ENCODE results near the gene ARMC2. TPM values are rescaled to one million over a fixed set of nuclear protein-coding genes. Genes with fewer than 3 reads are reported as not detected.

The ARMC2 gene
- polyA plus RNA-seq, 3 donors = 1.7 to 7.4 (median 3.5) TPM

DNA sequence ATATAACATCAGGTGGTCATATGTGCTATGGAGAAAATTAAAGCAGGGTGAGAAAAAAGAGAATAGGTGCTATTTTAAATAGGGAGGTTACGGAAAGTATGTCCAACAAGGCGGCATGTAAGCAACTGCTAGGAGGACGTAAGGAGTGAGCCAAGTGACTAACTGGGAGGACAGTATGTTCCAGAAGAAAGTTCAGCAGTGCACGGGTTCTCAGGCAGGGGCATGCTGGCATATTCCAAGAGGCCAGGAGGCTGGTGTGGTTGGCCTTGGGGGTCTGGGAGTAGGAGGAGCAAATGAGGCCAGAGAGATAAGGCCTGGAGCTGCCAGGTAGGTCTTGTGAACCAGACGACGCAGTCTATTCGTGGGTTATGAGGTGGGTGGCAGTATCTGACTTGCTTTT is 112.4 kb downstream of the ARMC2 start:
- Mint-ChIP-seq H3K4me1 (peaks cover 17% of the 10 kb centered on the region), H3K9me3 (no peaks in the 10 kb centered on the region), H3K27ac (no peak overlapping the region), H3K36me3 (no peaks in the 10 kb centered on the region), H3K27me3 (ENCODE audit: low read depth in 3 of 3) (peaks cover 0 to 3% (median 0%) of the 10 kb centered on the region in 3 donors), H3K4me3 (no peak overlapping the region)
- H3K4me1 ChIP-seq (ENCODE audit: control insufficient read depth in 1 of 2, insufficient read depth in 2 of 2, low read length in 2 of 2) = peaks cover 15 to 18% of the 10 kb centered on the region in 2 donors
- no peaks in the 10 kb centered on the region for H3K36me3 ChIP-seq (replicated peaks in 1 of 2; ENCODE audit: control insufficient read depth in 1 of 2, insufficient read depth in 2 of 2, low read length in 2 of 2)
- H3K79me2 ChIP-seq (ENCODE audit: insufficient read depth, low read length) = no peaks in the 10 kb centered on the region
- H3K27me3 ChIP-seq (ENCODE audit: control insufficient read depth in 2 of 2, insufficient read depth in 2 of 2, low read length in 2 of 2) = no peaks in the 10 kb centered on the region
- H4K20me1 ChIP-seq (ENCODE audit: insufficient read depth, low read length) = no peaks in the 10 kb centered on the region
- intact Hi-C loops (cut with micrococcal nuclease) = loop anchor here in 1 of 2 donors (10.0 kb wide), 1 partner anchor 66 kb away; no protein-coding TSS in a partner anchor
- no peak overlapping the region for H3K27ac ChIP-seq (ENCODE audit: low read depth in 1 of 2, low read length in 2 of 2)
- DNase-seq = no peak
- no peak overlapping the region for H3K4me2 ChIP-seq (replicated peaks; ENCODE audit: extremely low read depth, low read length, poor library complexity, severe bottlenecking)
- WGBS (ENCODE audit: insufficient coverage) = 92% methylated on average over 7 of the region's 7 CpGs
- TF ChIP-seq, protein P1, sequence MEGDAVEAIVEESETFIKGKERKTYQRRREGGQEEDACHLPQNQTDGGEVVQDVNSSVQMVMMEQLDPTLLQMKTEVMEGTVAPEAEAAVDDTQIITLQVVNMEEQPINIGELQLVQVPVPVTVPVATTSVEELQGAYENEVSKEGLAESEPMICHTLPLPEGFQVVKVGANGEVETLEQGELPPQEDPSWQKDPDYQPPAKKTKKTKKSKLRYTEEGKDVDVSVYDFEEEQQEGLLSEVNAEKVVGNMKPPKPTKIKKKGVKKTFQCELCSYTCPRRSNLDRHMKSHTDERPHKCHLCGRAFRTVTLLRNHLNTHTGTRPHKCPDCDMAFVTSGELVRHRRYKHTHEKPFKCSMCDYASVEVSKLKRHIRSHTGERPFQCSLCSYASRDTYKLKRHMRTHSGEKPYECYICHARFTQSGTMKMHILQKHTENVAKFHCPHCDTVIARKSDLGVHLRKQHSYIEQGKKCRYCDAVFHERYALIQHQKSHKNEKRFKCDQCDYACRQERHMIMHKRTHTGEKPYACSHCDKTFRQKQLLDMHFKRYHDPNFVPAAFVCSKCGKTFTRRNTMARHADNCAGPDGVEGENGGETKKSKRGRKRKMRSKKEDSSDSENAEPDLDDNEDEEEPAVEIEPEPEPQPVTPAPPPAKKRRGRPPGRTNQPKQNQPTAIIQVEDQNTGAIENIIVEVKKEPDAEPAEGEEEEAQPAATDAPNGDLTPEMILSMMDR (IDR thresholded peaks at IDR 0.05) = no peak
- H2AFZ ChIP-seq (ENCODE audit: insufficient read depth, low read depth, low read length, poor library complexity, severe bottlenecking) = no peak overlapping the region
- H3K9ac ChIP-seq (ENCODE audit: insufficient read depth, low read length, poor library complexity, severe bottlenecking) = no peak overlapping the region
- no peak overlapping the region for H3K4me3 ChIP-seq (replicated peaks in 1 of 3; ENCODE audit: low read depth in 2 of 3, low read length in 3 of 3)
- H3K9me3 ChIP-seq (replicated peaks in 1 of 2; ENCODE audit: control insufficient read depth in 1 of 2, insufficient read depth in 1 of 2, low read length in 2 of 2) = no peaks in the 10 kb centered on the region

DNA sequence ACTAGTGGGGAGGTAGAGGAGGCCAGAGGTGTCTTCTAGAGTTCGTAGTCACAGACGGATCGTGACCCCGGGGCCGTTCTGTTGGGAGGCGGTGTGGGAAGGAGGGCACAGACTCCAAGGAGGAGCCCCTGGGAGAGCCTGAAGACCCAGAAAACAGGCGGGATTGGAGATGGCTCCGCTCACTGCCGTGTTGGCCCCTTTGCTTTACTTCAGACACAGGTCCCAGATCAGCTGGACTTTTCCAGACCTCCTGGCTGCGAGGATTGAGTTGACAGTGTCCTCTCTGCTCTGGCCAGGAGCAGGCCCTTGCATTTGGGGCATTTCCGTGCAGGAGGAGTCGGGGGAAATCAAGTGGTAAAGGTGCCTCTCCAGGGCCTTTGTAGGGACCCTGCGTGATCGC is 112.9 kb downstream of the ARMC2 start:
- no peaks in the 10 kb centered on the region for H3K27me3 ChIP-seq (ENCODE audit: control insufficient read depth in 2 of 2, insufficient read depth in 2 of 2, low read length in 2 of 2)
- H3K4me1 ChIP-seq (ENCODE audit: control insufficient read depth in 1 of 2, insufficient read depth in 2 of 2, low read length in 2 of 2) = peaks cover 17 to 20% of the 10 kb centered on the region in 2 donors
- no peak overlapping the region for H3K4me2 ChIP-seq (replicated peaks; ENCODE audit: extremely low read depth, low read length, poor library complexity, severe bottlenecking)
- Mint-ChIP-seq H3K4me1 (peaks cover 17% of the 10 kb centered on the region), H3K27ac (no peak overlapping the region), H3K27me3 (ENCODE audit: low read depth in 3 of 3) (peaks cover 0 to 3% (median 0%) of the 10 kb centered on the region in 3 donors), H3K9me3 (no peaks in the 10 kb centered on the region), H3K36me3 (no peaks in the 10 kb centered on the region), H3K4me3 (no peak overlapping the region)
- intact Hi-C loops (cut with micrococcal nuclease) = loop anchor here in 1 of 2 donors (10.0 kb wide), 1 partner anchor 66 kb away; no protein-coding TSS in a partner anchor
- no peaks in the 10 kb centered on the region for H4K20me1 ChIP-seq (ENCODE audit: insufficient read depth, low read length)
- H3K36me3 ChIP-seq (replicated peaks in 1 of 2; ENCODE audit: control insufficient read depth in 1 of 2, insufficient read depth in 2 of 2, low read length in 2 of 2) = no peaks in the 10 kb centered on the region
- H3K4me3 ChIP-seq (replicated peaks in 1 of 3; ENCODE audit: low read depth in 2 of 3, low read length in 3 of 3) = no peak overlapping the region
- H3K9me3 ChIP-seq (replicated peaks in 1 of 2; ENCODE audit: control insufficient read depth in 1 of 2, insufficient read depth in 1 of 2, low read length in 2 of 2) = no peaks in the 10 kb centered on the region
- DNase-seq = no peak
- TF ChIP-seq, protein P1 (IDR thresholded peaks at IDR 0.05) = no peak
- H3K9ac ChIP-seq (ENCODE audit: insufficient read depth, low read length, poor library complexity, severe bottlenecking) = no peak overlapping the region
- 98% methylated on average over 12 of the region's 14 CpGs for WGBS (ENCODE audit: insufficient coverage)
- no peak overlapping the region for H2AFZ ChIP-seq (ENCODE audit: insufficient read depth, low read depth, low read length, poor library complexity, severe bottlenecking)
- no peaks in the 10 kb centered on the region for H3K79me2 ChIP-seq (ENCODE audit: insufficient read depth, low read length)
- H3K27ac ChIP-seq (ENCODE audit: low read depth in 1 of 2, low read length in 2 of 2) = no peak overlapping the region

Measured in CD14-positive monocyte (primary cell).